OCI-LY3 (cell line): ENCODE results near the gene FPGS.

Experiments used
- H2AFZ ChIP-seq: fragments of 200-600, 300-600 bp; shearing (Covaris generic); 2 replicates; pipeline ENCODE4 v1.6.0; 2014; ENCODE audit warnings: antibody characterized with exemption, low read depth, low read length
- H3K27ac ChIP-seq: fragments of 200-600, 300-600 bp; sonication (generic); 2 replicates; pipeline ENCODE4 v1.5.1; 2014; ENCODE audit warnings: mild to moderate bottlenecking, low read length, moderate library complexity, mixed read lengths
- H3K27me3 ChIP-seq: fragments of 200-600, 300-600 bp; sonication (generic); 2 replicates; pipeline ENCODE4 v1.6.1; 2014; ENCODE audit warnings: low read depth, low read length, mixed read lengths
- H3K36me3 ChIP-seq: fragments of 200-600, 300-600 bp; sonication (generic); replicated peaks from 2 replicates; pipeline ENCODE3; 2014; ENCODE audit warnings: low read depth, low read length, mixed read lengths
- H3K4me1 ChIP-seq: fragments of 300-600, 200-600 bp; sonication (generic); 2 replicates; pipeline ENCODE4 v1.6.1; 2014; ENCODE audit warnings: low read length, mixed read lengths
- H3K4me2 ChIP-seq: fragments of 200-600, 300-600 bp; sonication (generic); 2 replicates; pipeline ENCODE4 v1.6.1; 2014; ENCODE audit warnings: low read length, mixed read lengths
- H3K4me3 ChIP-seq: fragments of 300-600, 200-600 bp; sonication (generic); 2 replicates; pipeline ENCODE4 v1.5.1; 2014; ENCODE audit warnings: antibody characterized with exemption, mild to moderate bottlenecking, low read length, moderate library complexity
- H3K79me2 ChIP-seq: fragments of 300-600, 200-600 bp; shearing (Covaris generic); 2 replicates; pipeline ENCODE4 v1.6.1; 2014; ENCODE audit warnings: mild to moderate bottlenecking, low read length, mixed read lengths
- H3K9ac ChIP-seq: fragments of 300-600, 200-600 bp; shearing (Covaris generic); 2 replicates; pipeline ENCODE4 v1.6.0; 2014; ENCODE audit warnings: mild to moderate bottlenecking, low read length, moderate library complexity
- H3K9me3 ChIP-seq: fragments of 200-600, 300-600 bp; shearing (Covaris generic); 2 replicates; pipeline ENCODE4 v1.6.1; 2014; ENCODE audit warnings: low read length, mixed read lengths; ENCODE audit not compliant: insufficient read depth
- H4K20me1 ChIP-seq: fragments of 200-600, 300-600 bp; sonication (generic); 2 replicates; pipeline ENCODE4 v1.6.1; 2016; ENCODE audit warnings: low read length, mixed read lengths; ENCODE audit not compliant: insufficient read depth
- CTCF ChIP-seq: fragments of 200-600, 300-600 bp; sonication (generic); IDR thresholded peaks from 2 replicates; pipeline ENCODE4 v1.5.1; 2014; ENCODE audit warnings: antibody characterized with exemption, low read length, low read depth
- EZH2phosphoT487 ChIP-seq: fragments of 200-600 bp; shearing (Covaris generic); IDR thresholded peaks from 2 replicates; pipeline ENCODE4 v1.6.1; 2018; ENCODE audit warnings: antibody characterized with exemption, mixed run types, low read depth

The FPGS gene

GRCh38 chr9:127854184-127854806 lies 51.6 kb downstream of the FPGS start, which contains the start of gene ENG:
Gene ENG (minus strand): TSS chr9:127854658. CDS start chr9:127854355, 303 bp downstream.
- H3K4me1 ChIP-seq = no peaks in the 10 kb centered on the region
- H4K20me1 ChIP-seq = no peaks in the 10 kb centered on the region
- no peak for TF ChIP-seq EZH2phosphoT487
- no peak for TF ChIP-seq CTCF
- no peak within 1 kb of the TSS for H3K9ac ChIP-seq
- peaks cover 5% of the 10 kb centered on the region; the same call in 1 of the 2 replicates for H3K9me3 ChIP-seq
- no peak within 1 kb of the TSS for H2AFZ ChIP-seq
- H3K36me3 ChIP-seq = no peaks in the 10 kb centered on the region
- H3K79me2 ChIP-seq = no peaks in the 10 kb centered on the region
- H3K4me2 ChIP-seq = no peak within 1 kb of the TSS
- no peaks in the 10 kb centered on the region for H3K27me3 ChIP-seq
- H3K4me3 ChIP-seq = no peak within 1 kb of the TSS
- H3K27ac ChIP-seq = no peak within 1 kb of the TSS

GRCh38 chr9:127854960-127855359 lies 52.3 kb downstream of the FPGS start:
- Histone ChIP-seq H3K9ac (no peak overlapping the region), H3K36me3 (no peaks in the 10 kb centered on the region), H3K4me1 (no peaks in the 10 kb centered on the region), H2AFZ (no peak overlapping the region), H3K9me3 (no peaks in the 10 kb centered on the region), H3K79me2 (no peaks in the 10 kb centered on the region), H3K27me3 (no peaks in the 10 kb centered on the region), H3K4me2 (no peak overlapping the region), H3K27ac (no peak overlapping the region), H4K20me1 (no peaks in the 10 kb centered on the region), H3K4me3 (no peak overlapping the region)
- TF ChIP-seq EZH2phosphoT487 = no peak
- no peak for TF ChIP-seq CTCF

GRCh38 chr9:127855522-127855921 lies 52.8 kb downstream of the FPGS start:
- H3K9ac ChIP-seq = no peak overlapping the region
- H3K27ac ChIP-seq = no peak overlapping the region
- H2AFZ ChIP-seq = no peak overlapping the region

More at GRCh38 chr9:127855522-127855921, 52.8 kb downstream of the FPGS start:
- Histone ChIP-seq H3K4me2 (no peak overlapping the region), H3K27me3 (no peaks in the 10 kb centered on the region), H3K9me3 (no peaks in the 10 kb centered on the region), H3K4me3 (no peak overlapping the region), H4K20me1 (no peaks in the 10 kb centered on the region), H3K79me2 (no peaks in the 10 kb centered on the region), H3K4me1 (no peaks in the 10 kb centered on the region), H3K36me3 (no peaks in the 10 kb centered on the region)
- TF ChIP-seq CTCF (no peak), EZH2phosphoT487 (no peak)
